Astrocyte (in vitro differentiated cells and primary cell): Measurements from ENCODE around the gene TSC22D1. TPM values are rescaled to one million over a fixed set of nuclear protein-coding genes. Genes with fewer than 3 reads are reported as not detected.
A peak's percentile ranks its signal among the peaks of the same experiment; 100 is the strongest.

ENCODE experiments used
- DNase-seq: peaks from one replicate; pipeline ENCODE4 v3.0.0-alpha.2; 2010; ENCODE audit warnings: low read depth
- FAIRE-seq: peaks from 2 replicates; lab custom pipeline; 2011; peaks lifted over from hg19 to GRCh38; lab: Jason Lieb, UNC
- H2AFZ ChIP-seq: 2 replicates; pipeline ENCODE4 v1.6.0; 2012; ENCODE audit warnings: low read depth, low read length, inconsistent platforms
- H3K27ac ChIP-seq: 2 replicates; pipeline ENCODE4 v1.5.1; 2011; ENCODE audit warnings: low read depth, low read length, inconsistent platforms
- H3K27me3 ChIP-seq: 2 replicates; pipeline ENCODE4 v1.6.0; 2011; ENCODE audit warnings: low read length, inconsistent platforms; ENCODE audit not compliant: insufficient read depth
- H3K36me3 ChIP-seq: 2 replicates; pipeline ENCODE4 v1.5.1; 2011; ENCODE audit warnings: low read length, inconsistent platforms; ENCODE audit not compliant: insufficient read depth
- H3K4me1 ChIP-seq: 2 replicates; pipeline ENCODE4 v1.5.1; 2011; ENCODE audit warnings: low read length, inconsistent platforms; ENCODE audit not compliant: insufficient read depth
- H3K4me2 ChIP-seq: 2 replicates; pipeline ENCODE4 v1.6.0; 2012; ENCODE audit warnings: low read length, inconsistent platforms
- H3K4me3 ChIP-seq: 2 replicates; pipeline ENCODE4 v1.5.1; 2011; ENCODE audit warnings: low read depth, mild to moderate bottlenecking, low read length, inconsistent platforms; ENCODE audit not compliant: insufficient read depth
- H3K79me2 ChIP-seq: 2 replicates; pipeline ENCODE4 v1.6.0; 2012; ENCODE audit warnings: mild to moderate bottlenecking, low read length, inconsistent platforms; ENCODE audit not compliant: insufficient read depth
- H3K9ac ChIP-seq: 2 replicates; pipeline ENCODE4 v1.6.0; 2012; ENCODE audit warnings: mild to moderate bottlenecking, low read length, inconsistent platforms
- H3K9me3 ChIP-seq: 2 replicates; pipeline ENCODE4 v1.5.1; 2012; ENCODE audit warnings: low read depth, mild to moderate bottlenecking, low read length, inconsistent platforms; ENCODE audit not compliant: insufficient read depth
- H4K20me1 ChIP-seq: 2 replicates; pipeline ENCODE4 v1.6.0; 2012; ENCODE audit warnings: low read length, inconsistent platforms; ENCODE audit not compliant: insufficient read depth
- H3K27ac Mint-ChIP-seq: one replicate; pipeline ENCODE4 v1.8.0; 2021; ENCODE audit warnings: mild to moderate bottlenecking, mixed read lengths; ENCODE audit not compliant: unreplicated experiment
- H3K27me3 Mint-ChIP-seq: one replicate; pipeline ENCODE4 v1.8.0; 2021; ENCODE audit warnings: low read depth, mixed read lengths; ENCODE audit not compliant: unreplicated experiment
- H3K36me3 Mint-ChIP-seq: one replicate; pipeline ENCODE4 v1.8.0; 2021; ENCODE audit warnings: low read depth, mixed read lengths; ENCODE audit not compliant: unreplicated experiment
- H3K4me1 Mint-ChIP-seq: one replicate; pipeline ENCODE4 v1.8.0; 2021; ENCODE audit warnings: low read depth, mixed read lengths; ENCODE audit not compliant: unreplicated experiment
- H3K4me3 Mint-ChIP-seq: one replicate; pipeline ENCODE4 v1.8.0; 2021; ENCODE audit warnings: mild to moderate bottlenecking, moderate library complexity, mixed read lengths; ENCODE audit not compliant: unreplicated experiment
- H3K9me3 Mint-ChIP-seq: one replicate; pipeline ENCODE4 v1.8.0; 2021; ENCODE audit warnings: mild to moderate bottlenecking, mixed read lengths; ENCODE audit not compliant: unreplicated experiment
- CTCF ChIP-seq: IDR thresholded peaks from 2 replicates; pipeline ENCODE4 v1.5.1; 2011; ENCODE audit warnings: low read depth, mild to moderate bottlenecking, inconsistent platforms, low read length, moderate library complexity; ENCODE audit not compliant: insufficient read depth
- EZH2 ChIP-seq: IDR thresholded peaks from 2 replicates; pipeline ENCODE4 v1.6.1; 2012; ENCODE audit warnings: mild to moderate bottlenecking, low read length, inconsistent platforms; ENCODE audit not compliant: insufficient read depth
- total RNA-seq: library from RNA; stranded (reverse); gene quantifications from 2 replicates; pipeline ENCODE4 v1.2.1, GENCODE V29; 2021

Gene TSC22D1
- total RNA-seq, 1 donor from 2014 or later = 96.2 TPM

GRCh38 chr13:44474122-44474910 is 101.8 kb downstream of the TSC22D1 start:
- H3K9ac ChIP-seq = no peak overlapping the region
- no peak overlapping the region for H3K4me3 Mint-ChIP-seq
- no peaks in the 10 kb centered on the region for H3K27me3 ChIP-seq
- FAIRE-seq = no peak
- H4K20me1 ChIP-seq = peaks cover 35% of the 10 kb centered on the region
- no peak overlapping the region for H3K4me2 ChIP-seq
- no peaks in the 10 kb centered on the region for H3K27me3 Mint-ChIP-seq
- peak; percentile 27 for DNase-seq
- no peak overlapping the region for H3K4me3 ChIP-seq
- H3K9me3 ChIP-seq = no peaks in the 10 kb centered on the region
- H3K9me3 Mint-ChIP-seq = no peaks in the 10 kb centered on the region
- peaks cover 25% of the 10 kb centered on the region for H3K4me1 Mint-ChIP-seq
- peaks cover 27% of the 10 kb centered on the region for H3K79me2 ChIP-seq
- peaks cover 17% of the 10 kb centered on the region for H3K4me1 ChIP-seq
- no peak overlapping the region for H3K27ac ChIP-seq
- H3K36me3 Mint-ChIP-seq = no peaks in the 10 kb centered on the region
- TF ChIP-seq CTCF (no peak), EZH2 (no peak)
- H3K27ac Mint-ChIP-seq = no peak overlapping the region
- H2AFZ ChIP-seq = no peak overlapping the region
- no peaks in the 10 kb centered on the region for H3K36me3 ChIP-seq

DNA sequence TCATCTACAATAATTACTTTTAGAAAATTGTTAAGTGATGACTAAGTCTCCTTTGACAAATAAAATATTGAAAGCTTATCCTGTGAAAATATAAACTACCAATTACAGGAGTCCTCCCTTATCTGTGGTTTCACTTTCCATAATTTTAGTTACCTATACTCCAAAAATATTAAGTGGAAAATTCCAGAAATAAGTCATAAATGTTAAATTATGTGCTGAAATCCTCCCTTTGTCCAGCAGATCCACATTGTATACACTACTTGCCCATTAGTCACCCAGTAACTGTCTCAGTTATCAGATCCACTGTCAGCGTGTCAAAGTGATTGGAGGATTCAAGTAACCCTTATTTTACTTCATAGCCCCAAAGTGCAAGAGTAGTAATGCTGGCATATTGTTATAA is 104.4 kb downstream of the TSC22D1 start:
- Histone ChIP-seq H3K4me2 (peak overlapping the region; percentile 35), H2AFZ (no peak overlapping the region), H3K27ac (peak overlapping the region; percentile 37), H3K9ac (no peak overlapping the region), H4K20me1 (peaks cover 38% of the 10 kb centered on the region), H3K4me3 (no peak overlapping the region), H3K9me3 (no peaks in the 10 kb centered on the region), H3K4me1 (peaks cover 17% of the 10 kb centered on the region), H3K27me3 (no peaks in the 10 kb centered on the region), H3K79me2 (peaks cover 35% of the 10 kb centered on the region), H3K36me3 (no peaks in the 10 kb centered on the region)
- peak overlapping the region; percentile 37 for H3K4me3 Mint-ChIP-seq
- TF ChIP-seq CTCF (no peak), EZH2 (no peak)
- H3K9me3 Mint-ChIP-seq = no peaks in the 10 kb centered on the region
- FAIRE-seq (no peak), DNase-seq (peak; percentile 63)
- H3K36me3 Mint-ChIP-seq = no peaks in the 10 kb centered on the region
- peaks cover 28% of the 10 kb centered on the region for H3K4me1 Mint-ChIP-seq
- peak overlapping the region; percentile 74 for H3K27ac Mint-ChIP-seq
- no peaks in the 10 kb centered on the region for H3K27me3 Mint-ChIP-seq
